Measurements from ENCODE around the gene FMR1. TPM values are rescaled to one million over a fixed set of nuclear protein-coding genes. Genes with fewer than 3 reads are reported as not detected.

The FMR1 gene
- total RNA-seq: 30.8 TPM
- long read RNA-seq, partial matches to known transcripts: 3 of 8 reads
- long read RNA-seq, other reads (novel, unspliced or antisense): 5 of 8 reads

DNA sequence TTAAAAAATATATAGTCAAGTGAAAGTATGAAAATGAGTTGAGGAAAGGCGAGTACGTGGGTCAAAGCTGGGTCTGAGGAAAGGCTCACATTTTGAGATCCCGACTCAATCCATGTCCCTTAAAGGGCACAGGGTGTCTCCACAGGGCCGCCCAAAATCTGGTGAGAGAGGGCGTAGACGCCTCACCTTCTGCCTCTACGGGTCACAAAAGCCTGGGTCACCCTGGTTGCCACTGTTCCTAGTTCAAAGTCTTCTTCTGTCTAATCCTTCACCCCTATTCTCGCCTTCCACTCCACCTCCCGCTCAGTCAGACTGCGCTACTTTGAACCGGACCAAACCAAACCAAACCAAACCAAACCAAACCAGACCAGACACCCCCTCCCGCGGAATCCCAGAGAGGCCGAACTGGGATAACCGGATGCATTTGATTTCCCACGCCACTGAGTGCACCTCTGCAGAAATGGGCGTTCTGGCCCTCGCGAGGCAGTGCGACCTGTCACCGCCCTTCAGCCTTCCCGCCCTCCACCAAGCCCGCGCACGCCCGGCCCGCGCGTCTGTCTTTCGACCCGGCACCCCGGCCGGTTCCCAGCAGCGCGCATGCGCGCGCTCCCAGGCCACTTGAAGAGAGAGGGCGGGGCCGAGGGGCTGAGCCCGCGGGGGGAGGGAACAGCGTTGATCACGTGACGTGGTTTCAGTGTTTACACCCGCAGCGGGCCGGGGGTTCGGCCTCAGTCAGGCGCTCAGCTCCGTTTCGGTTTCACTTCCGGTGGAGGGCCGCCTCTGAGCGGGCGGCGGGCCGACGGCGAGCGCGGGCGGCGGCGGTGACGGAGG is at the start of gene FMR1:
TSS of gene FMR1 (plus strand) at position 728 of the 831 bp plus-strand sequence. CDS start 261 bp downstream, outside the sequence.
- DNase-seq (ENCODE audit: low spot score): peak; percentile 96

DNA sequence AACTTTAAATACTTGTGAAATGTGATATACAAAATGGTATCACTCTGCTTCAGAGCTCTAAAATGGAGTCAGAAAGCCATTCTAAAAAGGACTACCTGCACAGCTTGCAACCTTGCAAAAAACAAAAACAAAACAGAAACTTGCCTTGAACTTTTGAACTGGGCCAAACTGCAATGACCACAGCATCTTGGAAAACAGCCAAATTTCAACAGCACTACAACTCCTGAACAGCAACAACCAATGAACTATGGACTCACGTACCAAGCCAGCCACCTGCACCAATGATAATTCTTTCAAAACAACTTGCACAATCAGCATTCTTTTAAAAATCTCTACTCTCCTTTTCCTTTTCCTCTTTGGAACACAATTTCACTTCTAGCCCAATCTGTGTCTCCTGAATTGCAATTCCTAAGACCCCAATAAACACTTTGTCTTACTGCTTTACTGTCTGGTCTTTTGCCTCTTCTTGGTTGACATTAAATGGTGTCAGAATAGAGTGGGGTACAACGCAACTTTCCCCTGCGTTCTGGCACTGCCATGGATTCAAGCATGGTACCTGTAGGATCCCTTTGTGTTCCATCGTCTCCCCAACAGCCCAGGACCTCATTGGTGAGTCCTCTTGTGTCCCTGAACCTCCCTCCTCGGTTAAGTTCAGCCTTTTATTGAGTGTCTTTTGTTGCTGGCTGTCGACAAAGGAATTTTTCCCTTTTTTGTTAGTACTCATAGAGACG is 35.7 kb upstream of the FMR1 start:
- DNase-seq (ENCODE audit: low spot score): no peak

DNA sequence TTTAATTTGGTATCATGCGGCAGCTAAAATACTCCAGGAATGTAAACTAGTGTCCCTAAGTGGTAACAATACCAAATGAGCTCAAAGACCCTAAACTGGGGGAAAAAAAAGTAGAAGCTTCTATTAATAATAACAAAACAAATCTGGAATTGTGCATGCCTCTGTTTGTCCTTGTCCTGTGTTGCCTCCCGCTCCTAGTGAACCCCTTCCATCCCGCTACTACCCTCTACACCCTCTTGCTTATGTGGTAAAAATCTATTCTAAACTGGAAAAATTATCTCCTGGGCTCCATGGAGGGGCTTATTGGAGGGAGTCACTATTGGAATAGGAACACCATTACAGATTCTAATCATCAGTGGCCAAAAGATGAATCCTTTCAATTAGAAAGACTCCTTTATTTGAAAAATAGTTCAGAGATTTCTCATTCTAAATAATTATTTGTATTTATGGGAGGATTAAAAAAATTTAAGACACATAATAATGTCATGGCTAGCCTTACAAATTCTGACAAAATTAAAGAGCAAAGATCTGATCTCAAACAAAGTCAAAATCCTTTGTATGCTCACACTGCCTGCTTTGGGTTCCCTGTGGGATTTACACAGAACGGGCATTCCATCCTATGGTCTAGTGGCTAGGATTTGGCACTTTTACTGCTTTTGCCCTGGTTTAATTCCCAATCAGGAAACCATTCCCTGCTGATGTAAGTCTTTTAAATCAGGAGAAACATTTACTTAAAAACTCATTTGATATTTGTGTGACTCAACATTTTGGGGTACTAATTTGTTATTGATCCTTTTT is 34.7 kb upstream of the FMR1 start:
- no peak for DNase-seq (ENCODE audit: low spot score)

DNA sequence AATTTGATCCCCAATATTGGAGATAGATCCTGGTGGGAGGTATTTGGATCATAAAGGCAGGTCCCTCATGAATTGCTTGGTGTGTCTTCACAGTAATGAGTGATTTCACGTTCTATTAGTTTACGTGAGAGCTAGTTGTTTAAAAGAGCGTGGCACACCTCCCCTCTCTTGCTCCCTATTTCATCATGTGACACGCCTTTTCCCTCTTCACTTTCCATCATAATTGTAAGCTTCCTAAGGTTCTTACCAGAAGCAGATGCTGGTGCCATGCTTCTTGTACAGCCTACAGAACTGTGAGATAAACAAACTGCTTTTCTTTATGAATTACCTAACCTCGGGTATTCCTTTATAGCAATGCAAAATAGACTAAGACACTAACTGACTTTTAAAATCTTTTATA is 34.0 kb upstream of the FMR1 start:
- DNase-seq (ENCODE audit: low spot score): no peak

DNA sequence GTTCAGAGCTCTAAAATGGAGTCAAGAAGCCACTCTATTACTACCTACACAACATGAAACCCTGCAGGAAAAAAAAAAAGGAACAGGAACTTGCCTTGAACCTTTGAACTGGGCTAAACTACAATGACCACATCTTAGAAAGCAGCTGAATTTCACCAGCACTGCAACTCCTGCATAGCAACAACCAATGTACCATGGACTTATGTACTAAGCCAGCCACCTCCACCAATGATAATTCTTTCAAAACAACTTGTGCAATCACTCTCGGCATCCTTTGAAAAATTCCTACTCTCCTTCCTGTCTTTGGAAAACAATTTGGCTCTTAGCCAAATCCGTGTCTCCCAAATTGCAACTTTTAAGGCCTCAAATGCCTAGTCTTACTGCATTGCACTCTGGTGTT is 26.8 kb upstream of the FMR1 start:
- no peak for DNase-seq (ENCODE audit: low spot score)

DNA sequence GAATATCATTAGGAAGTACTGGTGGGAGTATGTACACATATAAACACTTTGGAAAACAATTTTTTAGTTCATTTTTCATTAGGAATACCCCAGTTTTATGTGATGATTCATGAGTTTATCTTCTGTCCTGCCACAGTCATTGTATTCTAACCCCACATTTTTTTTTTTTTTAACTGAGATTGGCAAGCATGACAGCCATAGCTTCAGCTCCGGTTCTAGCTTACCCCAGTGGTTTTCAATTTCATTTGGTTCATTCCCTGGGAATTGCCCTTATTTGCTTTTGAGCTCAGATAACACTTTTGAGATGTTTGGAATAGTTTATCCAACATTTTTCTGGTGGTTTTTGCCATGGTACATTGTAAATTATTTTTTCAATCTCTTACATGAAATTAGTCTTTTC is 21.0 kb upstream of the FMR1 start:
- no peak for DNase-seq (ENCODE audit: low spot score)

DNA sequence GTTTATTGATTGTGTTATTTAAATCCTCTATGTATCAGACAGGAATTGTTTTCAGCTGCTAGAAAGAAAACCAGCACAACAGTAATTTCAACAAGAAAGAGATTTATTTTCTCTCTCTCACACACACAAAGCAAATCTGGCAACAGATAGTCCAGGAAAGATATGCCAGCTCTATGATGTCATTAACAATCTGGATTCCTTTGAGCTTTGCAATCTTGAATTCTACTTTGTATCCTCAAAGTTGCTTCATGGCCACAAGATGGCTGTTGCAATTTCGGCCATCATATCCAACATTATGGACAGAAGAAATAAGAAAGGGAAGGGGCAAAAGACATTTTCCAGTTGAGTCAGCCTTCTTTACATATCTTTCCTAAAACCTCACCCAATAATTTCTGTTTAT is 19.8 kb upstream of the FMR1 start:
- no peak for DNase-seq (ENCODE audit: low spot score)

DNA sequence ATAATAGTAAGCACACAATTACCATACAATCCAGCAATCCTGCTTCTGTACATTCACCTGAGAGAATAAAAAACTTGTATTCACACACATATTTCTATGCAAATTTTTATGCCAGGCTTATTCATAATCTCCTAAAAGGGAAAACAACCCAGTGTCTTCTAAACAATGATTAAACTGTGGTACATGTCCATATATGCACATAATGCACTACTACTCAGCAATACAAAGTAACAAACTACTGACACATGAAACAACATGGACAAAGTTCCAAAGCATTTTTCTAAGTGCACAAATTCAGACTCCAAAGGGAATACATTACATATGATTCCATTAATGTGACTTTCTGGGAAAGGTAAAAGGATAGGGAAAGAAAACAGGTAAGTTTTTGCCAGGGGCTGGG is 18.0 kb upstream of the FMR1 start:
- no peak for DNase-seq (ENCODE audit: low spot score)

DNA sequence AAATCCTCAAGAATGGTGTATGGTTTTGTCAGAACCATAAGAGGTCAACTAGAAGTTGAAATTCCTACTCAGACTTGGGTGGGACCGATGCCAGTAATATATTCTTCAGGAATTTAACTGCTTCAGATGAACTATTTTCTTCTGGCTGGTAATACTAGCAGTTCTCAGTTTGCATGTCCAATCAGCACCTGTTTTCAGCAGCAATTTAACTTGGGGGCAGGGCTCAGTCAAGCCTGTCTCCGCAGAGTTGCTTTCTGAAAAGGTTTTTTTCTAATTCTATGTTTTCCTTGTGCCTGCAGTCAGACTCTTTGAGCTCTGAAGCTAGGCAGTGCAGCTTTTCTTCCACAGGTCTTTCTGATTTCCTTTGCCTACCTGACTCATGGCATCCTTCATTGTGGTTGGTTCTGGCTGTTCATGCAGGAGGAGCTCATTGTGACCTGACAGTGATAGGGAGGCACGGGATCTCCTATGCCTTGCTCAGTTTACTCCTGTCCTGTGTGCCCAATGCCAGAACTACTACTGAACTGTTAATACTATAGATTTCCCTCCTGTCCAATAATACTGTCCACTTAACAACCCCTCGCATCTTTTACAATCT is 17.3 kb upstream of the FMR1 start:
- no peak for DNase-seq (ENCODE audit: low spot score)

DNA sequence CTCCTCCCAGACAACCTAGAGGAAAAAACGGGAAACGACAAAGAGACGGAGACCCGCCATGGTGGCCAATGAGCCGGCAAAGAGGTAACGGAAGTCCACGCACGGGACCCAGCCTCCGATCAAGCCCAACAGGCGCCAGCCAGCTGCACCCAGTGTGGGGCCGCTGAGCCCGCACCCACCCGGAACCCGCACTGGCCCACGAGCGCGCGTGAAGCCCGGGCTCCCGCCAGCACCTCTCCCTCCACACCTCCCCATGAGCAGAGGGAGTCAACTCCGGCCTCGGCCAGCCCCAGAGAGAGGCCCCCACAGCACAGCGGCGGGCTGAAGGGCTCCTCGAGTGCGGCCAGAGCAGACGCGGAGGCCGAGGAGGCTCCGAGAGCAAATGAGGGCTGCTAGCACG is 14.6 kb upstream of the FMR1 start:
- no peak for DNase-seq (ENCODE audit: low spot score)

DNA sequence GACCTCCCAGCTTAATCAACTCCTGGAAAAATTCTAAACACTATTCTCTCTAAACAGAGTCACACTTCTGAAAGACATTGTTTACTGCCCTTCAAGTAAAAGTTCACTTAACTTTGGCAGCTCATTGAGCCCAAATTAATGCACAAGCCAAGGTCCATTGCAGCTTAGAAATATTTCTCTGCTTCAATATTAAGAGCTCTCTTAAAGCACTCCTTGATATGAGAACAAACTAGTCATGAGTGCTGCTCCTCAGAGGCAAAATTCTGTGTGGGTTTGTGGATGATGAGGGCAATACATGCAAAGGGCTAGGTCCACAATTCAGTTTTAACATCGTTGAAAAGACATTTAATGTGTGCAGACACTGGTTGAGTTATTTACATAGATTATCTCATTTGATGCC is 12.8 kb upstream of the FMR1 start:
- no peak for DNase-seq (ENCODE audit: low spot score)

DNA sequence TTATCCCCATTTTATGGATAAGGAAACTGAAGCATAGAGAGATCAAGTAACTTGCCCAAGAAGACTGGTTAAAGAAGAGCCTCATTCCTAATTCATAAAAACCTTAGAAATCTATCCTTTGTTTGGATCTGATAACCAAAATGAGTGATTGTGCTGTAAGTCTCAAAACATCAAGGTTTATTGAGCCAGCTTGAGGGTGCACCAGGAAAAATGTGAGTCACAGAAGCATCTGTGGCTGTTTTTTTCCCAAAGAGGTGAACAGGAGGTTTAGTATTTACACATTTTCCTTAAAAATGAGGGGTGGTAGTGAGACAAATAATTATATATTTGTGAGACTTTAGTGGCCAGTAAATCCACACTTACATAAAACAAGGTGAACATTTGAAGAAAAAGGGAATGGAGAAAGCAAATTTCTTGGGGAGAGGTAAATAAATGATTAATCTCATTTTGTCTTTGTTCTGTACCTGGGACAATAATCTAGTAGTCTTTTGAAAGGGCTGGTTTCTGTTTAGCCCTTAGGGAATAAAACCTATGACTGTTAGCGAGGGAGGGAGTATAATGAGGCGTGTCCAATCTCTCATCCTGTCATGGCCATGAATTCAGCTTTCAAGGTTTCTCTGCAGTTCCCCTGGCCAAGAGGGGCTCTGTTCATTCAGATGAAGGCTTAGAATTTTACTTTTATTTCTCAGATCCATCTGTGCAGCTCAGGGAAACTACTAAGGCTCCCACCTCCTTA is 12.2 kb upstream of the FMR1 start:
- no peak for DNase-seq (ENCODE audit: low spot score)

DNA sequence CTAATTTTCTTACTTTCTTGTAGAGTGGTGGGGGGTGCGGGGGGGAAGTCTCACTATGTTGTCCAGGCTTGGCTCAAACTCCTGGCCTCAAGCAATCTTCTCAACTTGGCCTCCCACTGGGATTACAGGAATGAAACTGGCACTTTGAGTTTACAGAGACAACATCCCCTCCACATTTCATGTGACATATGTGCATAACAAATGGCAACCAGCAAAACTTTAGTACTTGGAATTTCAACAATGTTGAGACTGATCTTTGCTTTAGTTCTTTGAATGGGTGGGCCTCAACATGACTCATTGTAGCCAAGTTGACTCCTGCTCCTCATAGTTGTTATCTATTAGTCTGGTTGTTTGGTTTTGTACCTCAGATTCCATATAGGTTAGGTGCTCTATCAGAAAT is 11.4 kb upstream of the FMR1 start:
- no peak for DNase-seq (ENCODE audit: low spot score)

DNA sequence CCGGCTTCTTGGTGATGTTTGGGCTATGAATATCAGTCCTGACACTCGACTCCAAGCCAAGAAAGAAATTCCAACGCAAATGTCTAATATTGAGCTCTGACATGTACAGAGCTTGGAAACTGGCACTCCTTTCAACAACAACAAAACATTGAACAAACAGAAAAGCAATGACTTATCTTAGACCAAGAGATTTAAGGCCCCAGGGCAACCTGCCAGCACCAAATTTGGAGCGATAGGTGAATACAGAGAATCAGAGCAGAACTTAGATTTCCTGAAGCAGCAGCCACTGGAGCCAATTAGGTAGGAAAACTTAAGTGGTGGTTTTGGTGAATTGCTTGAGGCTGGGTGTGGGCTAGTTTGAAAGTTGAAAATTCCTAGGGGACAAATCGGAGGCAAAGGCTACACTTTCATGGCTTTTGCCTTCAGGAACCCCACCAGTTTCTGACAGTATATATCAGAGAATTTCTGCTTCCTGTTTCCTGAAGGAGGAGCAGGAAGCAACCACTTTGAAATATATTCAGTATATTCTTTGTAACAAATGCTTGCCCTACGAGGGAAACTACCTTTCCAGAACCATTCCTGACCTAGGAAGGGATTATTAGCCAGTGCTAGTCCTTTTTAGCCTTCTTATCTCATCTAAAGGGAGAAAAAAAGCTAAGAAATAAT is 10.1 kb upstream of the FMR1 start:
- DNase-seq (ENCODE audit: low spot score): no peak

DNA sequence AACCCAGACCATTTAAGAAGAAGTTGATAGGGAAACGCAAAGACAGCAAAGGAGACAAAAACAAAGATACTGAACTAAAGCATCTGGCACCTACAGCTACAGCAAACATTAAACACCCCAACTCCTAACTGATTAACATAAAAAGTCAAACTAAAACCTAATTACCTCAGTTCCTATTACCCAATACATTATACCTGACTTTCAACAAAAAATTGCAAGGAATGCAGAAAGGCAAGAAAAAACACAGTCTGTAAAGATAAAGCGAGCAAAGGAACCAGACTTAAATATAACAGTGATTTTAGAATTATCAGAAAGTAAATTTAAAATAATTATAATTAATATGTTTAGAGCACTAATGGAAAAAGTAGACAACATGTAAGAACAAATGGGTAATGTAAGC is 9.4 kb upstream of the FMR1 start:
- DNase-seq (ENCODE audit: low spot score): no peak

DNA sequence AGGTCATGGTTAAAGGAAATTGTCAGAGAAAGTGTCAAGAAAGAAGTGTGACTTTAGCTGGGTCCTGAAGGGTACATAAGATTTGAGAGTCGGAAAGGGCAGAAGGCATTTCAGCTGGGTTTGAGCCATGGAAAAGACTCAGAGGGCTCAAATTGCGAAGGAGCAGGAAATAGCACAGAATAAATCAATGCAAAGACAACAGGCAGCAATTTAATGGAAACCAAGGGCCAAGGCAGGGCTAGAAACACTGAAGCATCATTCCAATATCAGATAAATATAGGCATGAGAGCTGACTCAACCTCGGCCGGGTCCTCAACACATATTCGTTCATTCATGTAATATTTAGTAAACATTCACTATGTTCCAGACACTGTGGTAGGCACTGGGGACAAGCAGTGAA is 3.6 kb upstream of the FMR1 start:
- no peak for DNase-seq (ENCODE audit: low spot score)

DNA sequence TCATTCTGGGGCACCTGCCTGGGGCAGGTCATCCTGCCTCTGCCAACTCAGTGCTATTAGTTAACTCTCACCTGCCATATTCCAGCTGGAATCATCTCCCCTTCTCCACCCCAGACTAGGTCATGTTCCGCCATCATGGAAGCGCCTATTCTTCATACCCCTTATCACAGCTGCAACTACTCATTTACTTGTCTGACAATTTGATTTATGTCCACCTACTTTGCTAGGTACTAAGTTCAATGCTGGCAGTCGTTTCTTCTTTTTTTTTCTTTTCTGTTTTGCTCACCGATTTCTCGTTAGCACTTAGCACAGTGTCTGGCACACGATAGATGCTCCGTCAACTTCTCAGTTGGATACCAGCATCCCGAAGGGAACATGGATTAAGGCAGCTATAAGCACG is 1.1 kb upstream of the FMR1 start:
- DNase-seq (ENCODE audit: low spot score): no peak

DNA sequence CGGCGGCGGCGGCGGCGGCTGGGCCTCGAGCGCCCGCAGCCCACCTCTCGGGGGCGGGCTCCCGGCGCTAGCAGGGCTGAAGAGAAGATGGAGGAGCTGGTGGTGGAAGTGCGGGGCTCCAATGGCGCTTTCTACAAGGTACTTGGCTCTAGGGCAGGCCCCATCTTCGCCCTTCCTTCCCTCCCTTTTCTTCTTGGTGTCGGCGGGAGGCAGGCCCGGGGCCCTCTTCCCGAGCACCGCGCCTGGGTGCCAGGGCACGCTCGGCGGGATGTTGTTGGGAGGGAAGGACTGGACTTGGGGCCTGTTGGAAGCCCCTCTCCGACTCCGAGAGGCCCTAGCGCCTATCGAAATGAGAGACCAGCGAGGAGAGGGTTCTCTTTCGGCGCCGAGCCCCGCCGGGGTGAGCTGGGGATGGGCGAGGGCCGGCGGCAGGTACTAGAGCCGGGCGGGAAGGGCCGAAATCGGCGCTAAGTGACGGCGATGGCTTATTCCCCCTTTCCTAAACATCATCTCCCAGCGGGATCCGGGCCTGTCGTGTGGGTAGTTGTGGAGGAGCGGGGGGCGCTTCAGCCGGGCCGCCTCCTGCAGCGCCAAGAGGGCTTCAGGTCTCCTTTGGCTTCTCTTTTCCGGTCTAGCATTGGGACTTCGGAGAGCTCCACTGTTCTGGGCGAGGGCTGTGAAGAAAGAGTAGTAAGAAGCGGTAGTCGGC is 528 bp downstream of the FMR1 start:
- no peak for DNase-seq (ENCODE audit: low spot score)

DNA sequence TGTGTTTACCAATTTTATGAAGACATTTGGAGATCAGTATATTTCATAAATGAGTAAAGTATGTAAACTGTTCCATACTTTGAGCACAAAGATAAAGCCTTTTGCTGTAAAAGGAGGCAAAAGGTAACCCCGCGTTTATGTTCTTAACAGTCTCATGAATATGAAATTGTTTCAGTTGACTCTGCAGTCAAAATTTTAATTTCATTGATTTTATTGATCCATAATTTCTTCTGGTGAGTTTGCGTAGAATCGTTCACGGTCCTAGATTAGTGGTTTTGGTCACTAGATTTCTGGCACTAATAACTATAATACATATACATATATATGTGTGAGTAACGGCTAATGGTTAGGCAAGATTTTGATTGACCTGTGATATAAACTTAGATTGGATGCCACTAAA is 1.9 kb downstream of the FMR1 start:
- DNase-seq (ENCODE audit: low spot score): no peak

DNA sequence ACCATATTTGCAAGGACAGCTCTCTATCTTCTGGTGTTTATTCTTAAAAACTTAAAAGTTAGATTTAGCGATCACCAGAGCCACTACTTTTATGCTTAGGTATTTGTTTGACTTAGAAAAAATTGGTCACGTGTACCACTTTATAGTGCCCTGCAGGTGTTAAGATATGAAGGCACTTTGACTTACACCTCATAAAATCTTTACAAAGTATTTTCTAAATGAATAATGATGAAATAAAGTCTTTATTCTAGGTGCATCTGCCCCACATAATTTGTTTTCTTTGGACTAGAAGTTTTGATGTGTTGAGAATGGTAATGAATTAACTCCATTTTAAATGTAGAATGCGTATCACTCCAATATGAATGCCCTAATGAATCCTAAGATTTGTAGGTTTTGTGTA is 2.9 kb downstream of the FMR1 start:
- DNase-seq (ENCODE audit: low spot score): no peak
